Dedifferentiated amniotic fluid mesenchymal stem cell (primary cell): ENCODE results near the gene AQP12A.

ENCODE experiments used
- DNase-seq: peaks from one replicate; pipeline ENCODE4 v3.0.0-alpha.2; 2016; ENCODE audit errors: extremely low spot score

AQP12A gene

DNA sequence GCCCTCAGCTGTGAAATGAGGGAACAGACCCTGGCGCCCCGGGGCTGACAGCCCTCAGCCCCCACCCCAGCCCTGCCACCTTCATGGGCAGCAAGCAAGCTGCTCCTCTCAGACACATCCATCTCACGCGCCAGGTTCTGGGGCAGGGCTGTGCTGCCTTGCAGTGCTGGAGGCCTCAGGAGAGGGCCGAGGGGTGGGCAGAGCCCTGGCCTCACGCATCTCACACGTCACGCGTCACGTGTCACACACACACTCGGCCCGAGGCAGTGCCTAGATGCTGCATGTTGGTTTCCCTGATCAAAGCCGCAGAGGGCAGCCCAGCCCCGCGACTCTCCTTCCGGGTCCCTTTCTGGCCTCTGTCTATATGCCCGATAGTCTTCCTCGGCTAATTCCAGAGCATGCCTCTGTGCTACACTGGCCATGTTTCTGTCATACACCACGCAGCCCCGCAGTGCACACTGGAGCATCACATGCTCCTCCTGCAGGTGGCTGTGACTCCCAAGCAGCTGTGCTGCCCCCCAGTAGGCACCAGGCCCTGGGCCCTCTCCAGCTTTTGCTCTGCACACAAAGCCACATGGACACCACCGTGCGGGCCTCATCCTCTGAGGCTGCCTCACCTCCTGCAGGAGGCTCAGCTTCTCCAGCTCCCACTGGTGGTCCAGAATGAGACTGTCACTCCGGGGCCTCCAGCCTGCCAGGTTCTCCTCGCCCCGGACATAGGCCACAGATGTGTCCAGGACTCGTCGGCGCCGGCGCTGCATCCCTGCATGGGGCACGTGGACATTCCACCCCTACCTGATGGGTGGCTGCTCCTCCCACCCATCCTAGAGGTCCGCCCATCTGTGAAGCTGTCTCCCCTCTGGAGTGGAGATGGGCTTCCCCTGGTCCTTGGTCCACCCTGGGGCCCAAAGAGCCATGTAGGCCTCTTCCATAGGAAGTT is 31.4 kb downstream of the AQP12A start:
- DNase-seq: no peak

DNA sequence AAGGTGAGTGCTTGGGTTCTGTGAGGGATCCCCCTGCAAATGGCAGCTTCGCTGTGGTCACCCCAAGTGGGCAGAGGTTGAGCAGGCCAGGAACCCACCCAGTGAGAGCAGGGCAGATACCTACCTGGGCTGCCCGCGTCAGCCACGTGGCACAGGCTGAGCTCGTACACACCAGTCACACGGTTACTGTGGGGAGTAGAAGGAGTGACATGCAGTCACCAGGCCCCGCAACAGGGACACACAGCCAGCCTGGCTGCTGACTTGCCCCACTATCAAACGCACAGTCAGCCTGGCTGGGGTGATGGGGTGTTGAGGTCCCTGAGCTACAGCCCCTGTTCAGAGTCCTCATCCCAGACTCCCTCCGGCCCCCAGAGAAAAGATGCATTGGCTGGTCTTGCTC is 32.2 kb downstream of the AQP12A start:
- DNase-seq: no peak

DNA sequence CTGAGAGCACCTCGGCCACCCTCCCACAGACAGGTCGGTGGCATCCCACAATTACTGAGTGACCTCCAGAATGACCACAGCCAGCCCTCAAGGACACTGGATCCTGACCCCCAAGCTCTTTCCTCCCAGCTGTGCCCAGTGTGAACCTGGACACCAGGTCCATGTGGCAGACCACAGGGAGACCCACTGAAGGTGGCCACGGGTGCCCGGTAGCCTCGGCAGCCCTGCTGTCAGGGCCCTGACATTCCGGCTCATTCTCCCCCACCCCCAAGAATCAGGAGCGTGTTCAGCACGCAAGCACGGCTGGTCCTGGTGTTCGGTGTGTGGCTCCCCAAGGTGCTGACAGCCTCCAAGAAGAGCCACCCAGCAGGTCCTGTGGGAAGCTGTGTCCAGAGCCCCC is 32.8 kb downstream of the AQP12A start:
- DNase-seq: no peak

DNA sequence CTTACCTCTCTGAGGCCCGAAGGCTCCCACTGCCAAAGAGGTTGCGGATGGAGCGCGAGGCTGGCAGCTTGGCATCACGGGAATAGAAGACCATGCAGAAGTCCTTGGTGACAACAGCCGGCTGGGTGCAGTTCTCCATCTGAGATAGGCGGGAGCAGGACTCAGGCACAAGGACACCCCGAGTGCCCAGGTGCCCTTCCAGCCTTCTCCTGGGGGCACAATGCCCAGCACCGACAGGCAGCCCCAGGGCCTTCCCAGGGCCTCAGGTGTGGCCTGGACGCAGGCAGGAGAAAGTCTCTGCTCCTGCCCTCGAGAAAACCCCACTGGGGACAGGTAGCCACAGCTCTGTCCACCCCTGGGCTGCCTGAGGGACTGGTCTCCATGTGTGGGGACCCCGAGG is 33.6 kb downstream of the AQP12A start:
- no peak for DNase-seq

DNA sequence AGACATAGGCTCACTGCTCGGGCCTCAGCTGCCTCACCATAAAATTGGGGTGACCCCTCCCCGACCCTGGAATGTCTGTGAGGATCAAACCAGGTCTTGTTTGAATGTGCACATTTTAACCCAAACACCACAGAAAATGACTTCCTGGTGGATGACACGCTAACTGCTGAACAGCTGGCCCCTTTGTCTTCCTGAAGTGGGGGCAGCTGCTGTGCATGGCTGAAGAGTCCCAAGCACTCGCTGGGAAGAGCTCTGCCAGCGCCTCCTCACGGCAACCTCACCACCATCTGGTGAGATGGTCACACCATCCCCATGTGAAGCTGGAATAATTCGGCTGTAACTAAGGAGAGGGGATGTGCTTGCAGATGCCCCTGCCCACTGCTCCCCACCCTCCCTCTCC is 34.0 kb downstream of the AQP12A start:
- no peak for DNase-seq

DNA sequence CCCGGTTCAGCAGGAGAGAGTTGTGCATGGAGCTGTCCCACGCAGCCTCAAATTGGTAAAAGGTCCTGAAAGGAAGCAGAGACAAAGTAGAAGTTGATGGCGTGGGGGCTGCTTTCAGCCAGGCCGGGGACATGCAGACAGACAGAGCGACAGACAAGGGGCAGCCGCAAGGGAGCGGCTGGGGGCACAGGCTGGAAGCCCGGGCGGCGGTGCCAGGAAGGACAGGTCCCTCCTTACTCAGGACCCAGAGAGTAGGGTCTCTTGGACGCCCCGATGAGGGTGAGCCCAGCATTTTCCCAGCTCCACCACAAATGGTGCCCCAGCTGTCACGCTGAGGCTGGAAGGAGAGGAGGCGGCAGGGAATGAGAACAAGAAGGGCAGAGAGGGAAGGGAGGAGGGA is 35.2 kb downstream of the AQP12A start:
- DNase-seq: no peak

DNA sequence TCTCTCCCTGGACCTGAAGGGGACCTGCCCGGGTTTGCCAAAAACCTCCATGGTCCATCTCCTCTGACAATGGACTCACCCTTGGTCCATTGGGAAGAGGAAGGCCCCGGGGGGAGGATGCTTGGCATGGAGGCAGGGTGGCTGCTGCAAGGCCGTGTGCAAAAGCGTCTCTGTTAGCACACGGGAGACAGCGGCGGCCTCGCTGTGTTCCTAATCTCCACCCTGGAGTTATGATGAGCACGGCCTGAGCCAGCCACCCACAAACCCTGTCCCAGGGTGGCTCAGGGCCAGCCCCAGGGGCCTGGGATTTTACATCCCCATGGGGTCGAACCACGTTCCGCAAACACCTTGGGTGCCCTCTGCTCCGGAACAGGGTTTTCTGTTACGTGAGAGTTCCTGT is 35.8 kb downstream of the AQP12A start:
- no peak for DNase-seq

DNA sequence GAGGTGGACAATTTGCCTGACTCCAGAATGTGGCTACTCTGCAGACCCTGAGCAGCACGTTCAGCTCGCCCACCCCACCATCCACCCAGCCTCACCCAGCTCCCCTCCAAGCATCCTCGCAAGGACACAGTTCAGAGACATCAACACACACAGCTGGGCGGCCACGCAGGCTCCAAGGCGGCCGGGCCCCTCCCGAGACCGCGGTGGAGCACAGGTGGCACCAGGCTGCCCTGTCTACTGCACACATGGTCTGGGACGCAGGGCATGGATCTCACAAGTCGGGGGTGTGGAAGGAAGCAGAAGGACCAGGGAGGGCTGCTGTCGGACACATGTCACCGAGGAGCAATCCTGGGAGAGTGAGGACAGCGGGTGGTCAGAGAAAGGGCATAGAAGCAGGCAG is 36.2 kb downstream of the AQP12A start:
- DNase-seq: no peak

DNA sequence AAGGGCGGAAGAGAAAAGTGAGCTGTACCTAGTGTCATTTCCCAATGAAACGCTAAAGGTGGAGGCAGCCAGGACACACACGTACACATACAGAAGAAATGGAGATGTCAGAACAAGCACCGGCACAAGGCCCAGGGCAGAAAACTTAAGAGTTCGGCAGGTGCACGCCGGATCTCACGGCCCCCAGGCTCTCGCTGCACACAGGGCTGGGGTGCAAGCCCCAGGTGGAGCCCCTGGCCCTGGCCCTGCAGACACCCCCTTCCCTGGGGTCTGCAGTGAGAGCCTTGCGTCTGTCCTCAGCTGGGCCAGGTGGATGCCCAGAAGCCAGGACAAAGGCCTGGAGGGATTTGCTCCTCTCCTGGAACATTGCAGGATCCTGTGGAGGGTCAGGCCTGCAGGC is 36.7 kb downstream of the AQP12A start:
- no peak for DNase-seq

DNA sequence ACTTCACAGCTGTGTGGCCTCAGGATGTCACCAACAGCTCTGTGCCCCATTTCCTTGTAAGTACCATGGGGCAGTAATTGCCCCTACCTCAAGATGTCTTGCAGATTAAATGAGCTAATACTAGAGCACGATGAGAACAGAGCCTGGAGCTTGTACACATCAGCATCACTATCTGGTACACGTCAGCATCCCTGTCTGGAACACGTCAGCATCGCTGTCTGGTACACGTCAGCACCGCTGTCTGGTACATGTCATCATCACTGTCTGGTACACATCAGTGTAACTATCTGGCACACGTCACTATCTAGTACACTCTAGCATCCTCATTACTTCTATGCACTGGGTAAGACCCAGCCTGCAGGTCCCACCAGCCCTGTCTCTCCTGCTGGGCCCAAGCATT is 37.2 kb downstream of the AQP12A start:
- no peak for DNase-seq

DNA sequence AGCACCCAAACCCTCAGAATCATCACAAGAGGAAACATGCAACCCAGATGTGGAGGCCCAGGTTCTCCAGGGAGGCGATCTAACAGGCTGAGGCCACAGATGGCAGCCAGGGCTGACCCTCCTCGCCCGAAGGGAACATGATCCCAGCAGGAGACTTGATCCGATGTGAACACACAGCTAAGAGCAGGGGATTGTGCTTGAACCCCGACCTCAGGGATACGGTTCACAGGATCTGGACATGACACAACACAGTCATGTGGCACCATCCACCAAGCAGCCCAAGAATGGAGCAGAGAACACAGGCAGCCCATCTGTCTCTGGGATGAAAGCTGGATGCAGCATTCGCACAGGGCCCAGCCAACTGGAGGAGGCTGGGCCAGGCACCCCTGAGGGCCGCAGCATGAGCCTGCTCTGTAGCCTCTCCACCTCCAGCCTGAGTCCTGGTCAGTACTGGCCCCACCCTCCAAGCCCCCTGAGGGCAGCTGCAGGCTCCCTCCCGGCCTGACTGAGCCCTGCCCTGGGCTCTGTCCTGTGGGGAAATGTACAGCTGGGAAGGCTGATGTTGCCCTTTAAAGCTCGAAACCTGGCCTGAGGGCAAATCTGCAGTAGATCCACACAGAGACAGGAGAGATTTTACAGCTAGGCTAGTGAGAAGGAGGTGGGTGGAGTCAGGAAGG is 39.0 kb downstream of the AQP12A start:
- no peak for DNase-seq

DNA sequence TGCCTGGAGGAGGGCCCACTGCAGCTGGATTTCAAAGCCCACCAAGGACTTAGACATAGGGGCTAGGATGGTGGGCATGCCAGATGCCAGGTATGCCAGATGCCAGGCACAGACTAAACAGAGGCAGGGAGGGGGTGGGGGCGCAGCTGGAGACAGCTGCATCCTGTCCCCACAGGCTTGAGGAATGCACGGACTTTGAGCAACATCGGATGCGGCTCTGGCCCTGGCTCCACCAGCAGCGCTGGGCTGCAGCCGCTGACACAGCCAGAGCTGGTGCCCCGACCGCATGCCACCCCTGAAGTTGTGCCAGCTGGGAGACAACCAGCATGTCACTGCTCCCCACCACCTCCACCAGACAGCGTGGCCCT is 39.5 kb downstream of the AQP12A start:
- no peak for DNase-seq

DNA sequence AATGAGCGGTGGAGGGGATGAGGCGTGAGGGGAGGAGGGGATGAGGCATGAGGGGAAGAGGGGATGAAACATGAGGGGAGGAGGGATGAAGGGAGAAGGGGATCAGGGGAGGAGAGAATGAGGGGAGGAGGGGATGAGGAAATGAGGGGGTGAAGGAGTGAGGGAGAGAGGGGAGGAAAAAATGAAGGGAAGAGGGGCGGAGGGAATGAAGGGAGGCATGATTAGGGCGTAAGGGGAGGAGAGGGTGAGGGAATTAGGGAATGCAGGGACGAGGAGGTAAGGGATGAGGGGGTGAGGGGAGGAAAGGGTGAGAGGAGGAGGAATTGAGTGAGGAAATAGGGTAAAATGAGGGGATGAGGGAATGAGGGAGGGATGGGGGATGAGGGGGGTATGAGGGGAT is 40.5 kb downstream of the AQP12A start:
- no peak for DNase-seq

DNA sequence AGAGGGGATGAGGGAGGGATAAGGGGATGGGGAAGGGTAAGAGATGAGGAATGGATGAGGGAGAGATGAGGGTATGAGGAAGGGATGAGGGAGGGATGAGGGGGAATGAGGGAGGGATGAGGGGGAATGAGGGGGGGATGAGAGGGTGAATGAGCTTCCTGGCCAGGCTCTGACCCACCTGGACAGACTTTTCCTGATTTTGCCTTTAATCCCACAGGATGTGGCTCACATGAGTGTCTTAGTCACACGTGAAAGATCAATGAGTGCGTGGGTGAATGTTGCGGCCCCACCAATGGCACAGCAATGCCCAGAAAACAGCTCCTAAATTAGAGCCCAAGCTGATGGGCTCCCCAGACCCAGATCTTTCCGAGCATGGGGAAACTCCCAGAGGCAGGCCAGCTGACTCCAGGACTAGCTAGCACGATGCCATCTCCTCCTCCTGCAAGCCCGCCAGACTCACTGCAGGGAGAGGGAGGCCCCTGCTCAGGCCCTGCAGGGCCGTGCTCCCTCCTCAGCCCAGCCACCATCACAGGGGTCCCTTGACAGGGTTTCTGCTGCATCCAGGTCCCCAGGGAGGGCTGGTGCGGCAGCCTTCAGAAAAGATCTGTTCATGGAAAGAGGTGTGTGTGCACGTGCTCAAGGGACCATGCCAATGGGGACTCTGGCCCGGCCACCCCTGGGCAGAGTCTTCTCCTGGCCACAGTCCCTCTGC is 41.4 kb downstream of the AQP12A start:
- DNase-seq: no peak

DNA sequence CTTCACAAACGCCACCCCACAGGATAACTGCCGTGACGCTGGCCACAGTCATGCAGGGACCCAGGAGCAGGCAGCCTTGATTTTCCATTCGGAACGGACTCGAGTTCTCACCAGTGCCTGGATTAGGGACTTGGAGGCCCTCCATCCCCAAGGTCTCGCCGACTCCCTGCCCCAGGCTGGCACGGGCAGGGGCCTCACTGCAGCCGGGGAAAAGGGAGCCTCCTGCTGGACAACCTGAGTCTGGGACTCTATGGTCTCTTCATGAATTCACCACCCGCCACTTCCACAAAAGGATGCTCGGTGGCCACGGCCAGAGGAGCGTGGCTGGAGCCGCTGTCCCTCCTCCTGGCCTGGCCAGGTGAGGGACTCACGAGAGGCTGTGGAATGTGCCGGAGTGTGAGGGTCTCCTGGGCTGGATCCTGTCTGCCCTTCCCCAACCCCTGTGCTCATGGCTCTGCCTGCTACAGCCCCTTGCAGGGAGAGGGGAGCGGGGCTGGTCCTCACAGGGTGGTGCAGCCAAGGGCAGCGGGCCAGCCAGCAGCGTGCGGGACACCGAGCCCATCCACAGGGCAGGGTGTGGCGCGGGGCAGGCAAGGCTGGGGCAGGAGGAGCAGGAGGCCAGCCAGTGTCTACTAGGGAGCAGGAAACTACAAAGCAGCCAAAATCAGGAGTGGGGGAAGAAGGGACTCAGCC is 42.3 kb downstream of the AQP12A start:
- no peak for DNase-seq

DNA sequence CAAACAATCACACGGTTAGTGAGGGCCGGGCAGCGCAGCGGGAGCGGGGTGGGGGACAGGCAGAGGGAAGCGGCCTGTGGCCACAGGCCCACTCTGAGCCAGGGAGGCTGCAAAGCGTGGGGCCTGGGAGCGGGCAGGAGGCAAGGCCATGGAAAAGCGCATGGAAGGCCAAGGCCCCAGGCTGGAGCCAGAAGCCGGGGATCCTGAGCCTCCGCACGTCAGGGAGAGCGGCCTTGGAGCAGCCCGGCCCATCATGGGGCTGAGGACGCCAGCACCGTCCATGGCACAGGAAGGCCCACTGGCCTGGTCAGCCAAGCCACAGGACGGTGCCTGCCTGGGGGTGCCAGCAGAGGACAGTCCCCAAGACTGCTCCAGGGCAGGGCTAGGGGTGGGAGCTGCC is 43.1 kb downstream of the AQP12A start:
- no peak for DNase-seq

DNA sequence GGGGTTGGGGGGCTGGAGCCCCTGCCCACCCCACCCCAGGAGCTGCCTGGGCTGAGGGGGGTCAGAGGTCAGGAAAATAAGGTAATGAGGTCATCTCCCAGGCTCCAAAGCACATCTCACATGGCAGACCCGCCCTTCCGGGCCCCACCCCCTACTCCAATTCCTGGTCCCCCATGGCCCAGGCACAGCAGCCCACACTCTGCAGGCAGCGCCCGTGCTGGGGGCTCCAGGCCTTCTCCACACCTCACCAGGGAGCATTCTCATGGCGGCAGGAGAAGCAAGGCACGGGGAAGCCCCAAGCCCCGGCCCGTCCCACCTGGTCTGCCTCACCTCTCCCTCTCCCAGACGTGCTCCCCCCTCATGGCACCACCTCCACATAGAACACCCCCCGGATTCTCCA is 43.8 kb downstream of the AQP12A start:
- DNase-seq: no peak

DNA sequence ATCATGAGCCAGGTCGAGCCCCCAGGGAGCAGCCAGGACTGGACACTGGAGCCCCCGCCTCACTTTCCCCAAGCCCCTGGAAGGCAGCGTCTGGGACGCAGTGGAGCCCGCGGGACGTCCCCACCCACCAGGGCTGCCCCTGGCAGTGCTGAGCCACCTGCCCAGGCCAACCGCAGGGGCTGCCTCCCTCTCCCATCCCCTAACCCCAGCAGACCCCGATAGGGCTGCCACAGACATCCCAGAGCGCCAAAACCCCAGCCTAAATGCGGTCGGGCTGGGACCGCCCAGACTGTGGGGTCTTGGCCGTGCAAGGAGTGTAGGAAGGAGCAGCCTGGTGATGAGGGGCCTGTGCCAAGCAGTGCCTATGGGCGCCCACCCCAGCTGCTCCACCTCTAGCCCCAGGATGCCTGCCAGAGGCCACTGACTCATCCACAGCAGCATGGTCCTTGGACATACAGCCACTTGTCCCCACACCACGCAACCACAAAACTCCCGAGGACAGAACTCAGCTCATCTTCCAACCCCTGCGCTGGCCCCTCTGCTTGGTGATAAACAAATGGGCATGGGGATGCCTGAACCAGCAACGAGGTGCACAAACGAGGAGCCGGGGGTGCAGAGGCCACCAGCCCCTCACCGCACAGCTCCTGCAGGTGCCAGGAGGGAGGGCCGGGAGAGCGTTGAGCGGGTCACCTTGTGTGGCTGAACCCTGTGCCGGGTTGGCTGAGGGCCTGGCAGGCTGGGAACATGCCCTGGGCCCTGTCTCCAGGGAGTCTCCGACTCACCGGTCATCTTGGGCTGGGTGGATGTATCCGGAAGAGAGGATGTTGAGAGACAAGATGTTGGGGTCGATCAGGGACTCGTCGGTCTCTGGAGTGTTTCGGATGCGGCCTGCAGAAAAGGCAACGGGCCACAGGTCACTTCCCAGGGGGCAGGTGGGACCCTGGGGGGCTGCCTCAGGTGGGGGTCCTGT is 44.9 kb downstream of the AQP12A start:
- DNase-seq: no peak

DNA sequence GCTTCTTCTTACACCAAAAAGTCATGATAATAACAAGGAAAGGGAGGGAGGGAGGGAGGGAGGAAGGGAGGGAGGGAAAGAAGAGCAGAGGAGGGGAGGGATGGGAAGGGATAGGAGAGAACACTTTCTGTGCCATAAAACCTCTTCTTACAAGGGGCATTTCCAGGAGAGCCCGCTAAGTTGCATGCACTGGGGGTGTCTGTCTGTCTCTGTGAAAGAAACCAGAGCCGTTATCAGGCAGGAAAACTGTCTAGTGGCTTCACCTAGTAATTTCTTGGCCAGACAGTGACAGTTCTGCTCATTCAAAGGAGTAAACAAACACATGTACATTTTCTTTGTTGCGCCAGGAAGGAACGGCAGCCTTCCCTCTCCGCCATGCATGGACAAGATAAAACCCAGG is 45.8 kb downstream of the AQP12A start:
- DNase-seq: no peak

DNA sequence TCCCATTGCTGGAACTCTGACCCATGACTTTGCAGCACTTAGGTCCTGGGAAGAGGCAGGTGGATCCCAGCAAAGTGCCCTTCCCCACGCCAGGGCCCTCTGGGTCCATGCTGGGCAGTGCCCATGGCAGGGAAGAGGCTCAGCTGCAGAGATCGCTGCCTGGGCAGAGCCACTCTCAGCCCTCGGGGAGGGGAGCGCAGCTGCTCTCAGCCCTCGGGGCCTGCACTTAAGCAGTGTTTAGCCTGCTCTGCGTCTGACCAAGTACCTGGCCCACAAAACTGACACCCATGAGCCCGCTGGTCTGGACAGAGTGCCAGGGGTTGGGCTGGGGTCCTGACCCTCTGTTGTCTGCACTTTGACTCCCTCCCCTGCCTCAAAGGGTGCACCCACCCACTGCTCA is 46.3 kb downstream of the AQP12A start:
- no peak for DNase-seq

DNA sequence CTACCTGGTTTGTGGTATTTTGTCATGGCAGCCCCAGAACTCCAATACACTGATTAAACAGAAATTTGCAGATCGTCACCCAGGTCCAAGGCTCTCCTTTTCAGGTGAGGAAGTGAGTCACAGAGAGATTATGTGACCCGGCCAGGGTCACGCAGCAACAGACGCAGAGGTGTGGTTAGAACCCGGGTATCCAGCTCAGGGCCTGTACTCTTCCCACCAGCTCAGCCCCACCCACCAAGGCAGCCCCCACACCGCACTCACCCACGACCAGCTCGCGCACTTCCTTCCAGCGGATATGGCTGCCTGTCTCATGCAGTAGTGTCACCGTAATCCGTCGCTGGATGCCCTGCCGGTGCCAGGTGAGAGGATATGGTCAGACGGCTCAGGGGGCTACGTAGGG is 48.1 kb downstream of the AQP12A start:
- no peak for DNase-seq
